Upper lobe of left lung (tissue), 6 donors: ENCODE data around the gene SLC9A9. TPM values are rescaled to one million over a fixed set of nuclear protein-coding genes. Genes with fewer than 3 reads are reported as not detected.

Experiments used
- ATAC-seq, 2 donors: fragments of 200-7000 bp; cut with Tn5 transposase; one replicate each; pipeline ENCODE4 v1.9.1; 2022; ENCODE audit warnings: mild to moderate bottlenecking in 2 of 2, moderate library complexity in 2 of 2; ENCODE audit not compliant: low FRiP score in 2 of 2
- DNase-seq, 2 donors: peaks; one replicate each; pipeline ENCODE4 v3.0.0-alpha.2; 2019 to 2020
- H3K27ac ChIP-seq, 4 donors: fragments of 200-600 bp; sonication (generic); one replicate each; pipeline ENCODE4 v1.5.1; 2016 to 2019
- H3K27me3 ChIP-seq, 4 donors: fragments of 200-600 bp; sonication (generic); one replicate each; pipeline ENCODE4 v1.5.1; 2017 to 2019
- H3K36me3 ChIP-seq, 4 donors: fragments of 200-600 bp; sonication (generic); one replicate each; pipeline ENCODE4 v1.5.1; 2016 to 2019
- H3K4me1 ChIP-seq, 4 donors: fragments of 200-600 bp; sonication (generic); one replicate each; pipeline ENCODE4 v1.5.1; 2018 to 2019
- H3K4me3 ChIP-seq, 4 donors: fragments of 200-600 bp; sonication (generic); one replicate each; pipeline ENCODE4 v1.5.1; 2017 to 2019; ENCODE audit warnings: mild to moderate bottlenecking in 2 of 4, moderate library complexity in 1 of 4
- H3K9me3 ChIP-seq, 4 donors: fragments of 200-600 bp; sonication (generic); one replicate each; pipeline ENCODE4 v1.5.1; 2018 to 2019
- CTCF ChIP-seq, 6 experiments: fragments of 450-650 bp in 4 of 6; fragments of 200-600 bp in 2 of 6; sonication (generic) in 2 of 6; IDR thresholded peaks; one replicate each; pipeline ENCODE4 v1.5.1; 2016 to 2019; ENCODE audit warnings: antibody characterized with exemption in 6 of 6
- EP300 ChIP-seq, 4 donors: sonication (generic); formaldehyde crosslinking; IDR thresholded peaks; one replicate each; pipeline ENCODE4 v1.5.1; 2017; ENCODE audit warnings: antibody characterized with exemption in 4 of 4, control low read depth in 2 of 4
- POLR2A ChIP-seq, 4 donors: fragments of 450-650 bp; IDR thresholded peaks; one replicate each; pipeline ENCODE4 v1.5.1; 2016 to 2017; ENCODE audit warnings: antibody characterized with exemption in 4 of 4, mild to moderate bottlenecking in 2 of 4
- POLR2AphosphoS5 ChIP-seq, 2 donors: sonication (generic); formaldehyde crosslinking; IDR thresholded peaks; one replicate each; pipeline ENCODE4 v1.5.1; 2017; ENCODE audit warnings: antibody characterized with exemption in 2 of 2
- WGBS, 2 donors: methylation state at CpG; one replicate each; pipeline ENCODE4 v1.1.5; 2017 to 2018; 5-methylcytosine and 5-hydroxymethylcytosine counted together
- total RNA-seq, 6 donors: library from RNA; depleted of rRNA in 4 of 6; stranded (reverse); fragments of >200 nt in 4 of 6; gene quantifications; one replicate each; pipeline versions ENCODE4 v1.1.0 to v1.2.1, GENCODE V29; 2016 to 2021
- donor health status: DM: no; HTN: no; CAD: no; lungs with moderate emphysema.
- donor health status: DM: no; HTN: yes; CAD: no; lungs with severe emphysema.

SLC9A9 gene
- total RNA-seq, 6 donors from 2014 or later: 4.2 to 20.4 (median 8.7) TPM

GRCh38 chr3:143824735-143825385, 23.4 kb downstream of the SLC9A9 start:
- no peaks in the 10 kb centered on the region for H3K9me3 ChIP-seq
- H3K27ac ChIP-seq: peak overlapping the region in 1 of 4 donors; percentile 10
- 55 to 77% methylated on average over 3 of the region's 3 CpGs for WGBS, 2 donors
- TF ChIP-seq EP300 (IDR thresholded peaks at IDR 0.05) (no peak), POLR2AphosphoS5 (IDR thresholded peaks at IDR 0.05) (no peak), POLR2A (IDR thresholded peaks at IDR 0.05) (no peak), CTCF (IDR thresholded peaks at IDR 0.05) (no peak)
- no peak for ATAC-seq
- no peaks in the 10 kb centered on the region for H3K27me3 ChIP-seq
- H3K4me1 ChIP-seq: peaks cover 12 to 39% (median 18%) of the 10 kb centered on the region in 4 donors
- DNase-seq: no peak
- H3K36me3 ChIP-seq: no peaks in the 10 kb centered on the region
- H3K4me3 ChIP-seq: no peak overlapping the region

GRCh38 chr3:143822798-143823197, 25.5 kb downstream of the SLC9A9 start:
- TF ChIP-seq POLR2A (IDR thresholded peaks at IDR 0.05) (no peak), POLR2AphosphoS5 (IDR thresholded peaks at IDR 0.05) (no peak), EP300 (IDR thresholded peaks at IDR 0.05) (no peak), CTCF (IDR thresholded peaks at IDR 0.05) (no peak)
- DNase-seq: no peak
- Histone ChIP-seq H3K9me3 (no peaks in the 10 kb centered on the region), H3K4me3 (no peak overlapping the region), H3K27me3 (no peaks in the 10 kb centered on the region), H3K27ac (peak overlapping the region in 2 of 4 donors; percentile 23 to 38), H3K36me3 (no peaks in the 10 kb centered on the region), H3K4me1 (peaks cover 12 to 40% (median 19%) of the 10 kb centered on the region in 4 donors)
- 67 to 78% methylated on average over 1 of the region's 1 CpG for WGBS, 2 donors
- ATAC-seq: no peak

GRCh38 chr3:143822374-143822773, 25.9 kb downstream of the SLC9A9 start:
- no peak overlapping the region for H3K4me3 ChIP-seq
- peaks cover 12 to 40% (median 19%) of the 10 kb centered on the region in 4 donors for H3K4me1 ChIP-seq
- whole genome bisulfite sequencing, 2 donors: 68 to 70% methylated on average over 3 of the region's 3 CpGs
- H3K27ac ChIP-seq: peak overlapping the region in 2 of 4 donors; percentile 23 to 38
- no peaks in the 10 kb centered on the region for H3K36me3 ChIP-seq
- H3K27me3 ChIP-seq: no peaks in the 10 kb centered on the region
- no peaks in the 10 kb centered on the region for H3K9me3 ChIP-seq
- ATAC-seq (peak in 1 of 2 donors; percentile 44), DNase-seq (no peak)
- TF ChIP-seq POLR2AphosphoS5 (IDR thresholded peaks at IDR 0.05): peak in 1 of 2 donors; percentile 47
- no peak for TF ChIP-seq CTCF (IDR thresholded peaks at IDR 0.05)

- DNase-seq (no peak), ATAC-seq (no peak)
- no peaks in the 10 kb centered on the region for H3K9me3 ChIP-seq
- no peaks in the 10 kb centered on the region for H3K27me3 ChIP-seq
- peaks cover 12 to 40% (median 19%) of the 10 kb centered on the region in 4 donors for H3K4me1 ChIP-seq
- no peaks in the 10 kb centered on the region for H3K36me3 ChIP-seq
- H3K4me3 ChIP-seq: no peak overlapping the region
- TF ChIP-seq EP300 (IDR thresholded peaks at IDR 0.05): no peak
- no peak for TF ChIP-seq CTCF (IDR thresholded peaks at IDR 0.05)
- WGBS, 2 donors: 43 to 68% methylated on average over 2 to 4 of the region's 4 CpGs
- peak overlapping the region in 2 of 4 donors; percentile 23 to 38 for H3K27ac ChIP-seq
Observed at GRCh38 chr3:143821862-143822261, 26.4 kb downstream of the SLC9A9 start.
